Measurements from ENCODE around the gene HDAC4. TPM values are rescaled to one million over a fixed set of nuclear protein-coding genes. Genes with fewer than 3 reads are reported as not detected.

Gene HDAC4
- total RNA-seq, 1 experiment from 2014 or later = 21.8 TPM

- H3K36me3 Mint-ChIP-seq (ENCODE audit: insufficient read depth, unreplicated experiment) = no peaks in the 10 kb centered on the region
- no peaks in the 10 kb centered on the region for H3K27me3 Mint-ChIP-seq (ENCODE audit: insufficient read depth, unreplicated experiment)
- DNase-seq (ENCODE audit: unreplicated experiment) = peak; percentile 51
- no peak for TF ChIP-seq CTCF (IDR thresholded peaks at IDR 0.05; ENCODE audit: unreplicated experiment)
- H3K9me3 Mint-ChIP-seq (ENCODE audit: unreplicated experiment) = no peaks in the 10 kb centered on the region
- intact Hi-C loops (cut with micrococcal nuclease) = loop anchor here (10.0 kb wide), 1 partner anchor 400 kb away; no protein-coding TSS in a partner anchor
- peak overlapping the region; percentile 27 for H3K27ac Mint-ChIP-seq (ENCODE audit: low read depth, unreplicated experiment)
- ChIA-PET POLR2A (interaction anchor here (1.3 to 1.4 kb wide), 2 partner anchors 9 kb away, joined by 3 to 5 read pairs; no protein-coding TSS in a partner anchor), CTCF (interaction anchor here (0.7 kb wide), 1 partner anchor 119 kb away, joined by 3 read pairs; no protein-coding TSS in a partner anchor)
- no TSS peak for BruUV-seq (replicated peaks)
- peaks cover 40% of the 10 kb centered on the region for H3K4me1 Mint-ChIP-seq (ENCODE audit: insufficient read depth, unreplicated experiment)
- peak overlapping the region; percentile 43 for H3K4me3 Mint-ChIP-seq (ENCODE audit: unreplicated experiment)
Measured at GRCh38 chr2:239264838-239265651, 135.8 kb downstream of the HDAC4 start.

GRCh38 chr2:239264492-239264837 lies 136.4 kb downstream of the HDAC4 start:
- peak; percentile 35 for DNase-seq (ENCODE audit: unreplicated experiment)
- ChIA-PET POLR2A (interaction anchor here (1.3 kb wide), 1 partner anchor 10 kb away, joined by 5 read pairs; no protein-coding TSS in a partner anchor), CTCF (interaction anchor here (0.7 kb wide), 1 partner anchor 119 kb away, joined by 3 read pairs; no protein-coding TSS in a partner anchor)
- no peak for TF ChIP-seq CTCF (IDR thresholded peaks at IDR 0.05; ENCODE audit: unreplicated experiment)
- H3K27ac Mint-ChIP-seq (ENCODE audit: low read depth, unreplicated experiment) = no peak overlapping the region
- no peaks in the 10 kb centered on the region for H3K9me3 Mint-ChIP-seq (ENCODE audit: unreplicated experiment)
- peaks cover 45% of the 10 kb centered on the region for H3K4me1 Mint-ChIP-seq (ENCODE audit: insufficient read depth, unreplicated experiment)
- no TSS peak for BruUV-seq (replicated peaks)
- no peaks in the 10 kb centered on the region for H3K36me3 Mint-ChIP-seq (ENCODE audit: insufficient read depth, unreplicated experiment)
- no peaks in the 10 kb centered on the region for H3K27me3 Mint-ChIP-seq (ENCODE audit: insufficient read depth, unreplicated experiment)
- no peak overlapping the region for H3K4me3 Mint-ChIP-seq (ENCODE audit: unreplicated experiment)
- intact Hi-C loops (cut with micrococcal nuclease) = loop anchor here (10.0 kb wide), 1 partner anchor 400 kb away; no protein-coding TSS in a partner anchor

DNA sequence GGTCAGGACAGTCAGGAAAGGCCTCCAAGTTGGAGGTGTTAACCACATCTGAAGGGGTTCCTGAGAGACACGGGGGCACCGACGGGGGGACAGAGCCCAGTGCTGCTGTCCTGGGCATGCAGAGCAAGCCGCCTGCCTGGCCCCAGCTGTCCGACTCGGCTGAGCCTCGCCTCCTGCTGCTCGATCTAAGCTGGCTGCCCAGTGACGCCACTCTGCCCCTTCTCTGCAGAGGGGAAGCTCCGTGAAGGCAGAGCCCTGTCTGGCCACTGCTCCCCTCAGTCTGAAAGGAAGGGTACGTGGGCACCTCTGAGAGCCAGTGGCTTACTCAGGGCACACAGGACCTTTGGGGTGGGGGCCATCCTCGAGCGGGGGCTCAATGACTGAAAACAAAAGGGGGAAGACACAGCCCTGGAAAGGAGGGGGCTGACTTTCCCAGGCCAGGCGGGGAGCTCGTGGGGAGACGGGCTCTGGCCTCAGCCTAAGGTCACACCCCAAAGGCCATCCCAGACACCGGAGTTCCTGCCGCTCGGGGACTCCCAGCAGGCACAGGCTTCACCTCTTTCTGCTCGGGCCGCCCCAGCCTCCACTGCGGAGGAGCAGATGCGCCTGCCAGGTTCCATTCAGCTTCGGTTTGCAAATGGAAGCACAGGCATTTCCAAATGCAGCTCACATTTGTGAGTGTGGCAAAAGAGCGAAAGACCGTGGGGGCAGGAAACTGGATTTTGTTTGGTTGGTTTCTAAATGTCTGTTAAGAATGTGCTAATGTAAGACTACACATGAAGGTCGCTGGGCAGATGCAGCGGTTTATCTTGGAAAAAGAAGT lies 136.9 kb downstream of the HDAC4 start:
- no TSS peak for BruUV-seq (replicated peaks)
- H3K27me3 Mint-ChIP-seq (ENCODE audit: insufficient read depth, unreplicated experiment) = no peaks in the 10 kb centered on the region
- TF ChIP-seq CTCF (IDR thresholded peaks at IDR 0.05; ENCODE audit: unreplicated experiment) = no peak
- no peaks in the 10 kb centered on the region for H3K9me3 Mint-ChIP-seq (ENCODE audit: unreplicated experiment)
- no peak for DNase-seq (ENCODE audit: unreplicated experiment)
- ChIA-PET CTCF (interaction anchor here (0.7 kb wide), 1 partner anchor 120 kb away, joined by 3 read pairs; no protein-coding TSS in a partner anchor), POLR2A (interaction anchor here (0.7 to 1.3 kb wide), 2 partner anchors 10 to 49 kb away, joined by 4 to 5 read pairs; no protein-coding TSS in a partner anchor)
- H3K36me3 Mint-ChIP-seq (ENCODE audit: insufficient read depth, unreplicated experiment) = no peaks in the 10 kb centered on the region
- no peak overlapping the region for H3K4me3 Mint-ChIP-seq (ENCODE audit: unreplicated experiment)
- peaks cover 40% of the 10 kb centered on the region for H3K4me1 Mint-ChIP-seq (ENCODE audit: insufficient read depth, unreplicated experiment)
- no peak overlapping the region for H3K27ac Mint-ChIP-seq (ENCODE audit: low read depth, unreplicated experiment)
- intact Hi-C loops (cut with micrococcal nuclease) = loop anchor here (10.0 kb wide), 1 partner anchor 401 kb away; no protein-coding TSS in a partner anchor

DNA sequence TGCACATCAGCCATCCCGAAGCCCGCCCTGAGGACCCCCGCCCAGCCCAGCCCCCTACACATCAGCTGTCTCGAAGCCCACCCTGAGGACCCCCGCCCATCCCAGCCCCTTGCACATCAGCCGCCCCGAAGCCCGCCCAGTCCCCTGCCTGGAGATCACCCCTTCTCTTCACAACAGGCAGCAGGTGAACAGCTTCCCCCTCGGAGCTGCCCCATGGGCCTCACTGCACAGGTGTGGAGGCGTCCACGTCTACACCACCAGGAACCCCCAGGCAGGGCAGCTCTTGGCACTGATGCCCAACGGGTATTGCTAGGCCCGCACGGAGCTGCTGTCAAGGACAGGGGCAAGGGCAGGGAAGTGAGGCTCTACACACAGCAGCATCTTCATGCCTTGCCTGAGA lies 137.6 kb downstream of the HDAC4 start:
- CTCF ChIA-PET = no interaction called here
- Mint-ChIP-seq H3K27ac (ENCODE audit: low read depth, unreplicated experiment) (no peak overlapping the region), H3K4me1 (ENCODE audit: insufficient read depth, unreplicated experiment) (peaks cover 33% of the 10 kb centered on the region), H3K4me3 (ENCODE audit: unreplicated experiment) (no peak overlapping the region), H3K27me3 (ENCODE audit: insufficient read depth, unreplicated experiment) (no peaks in the 10 kb centered on the region), H3K36me3 (ENCODE audit: insufficient read depth, unreplicated experiment) (no peaks in the 10 kb centered on the region), H3K9me3 (ENCODE audit: unreplicated experiment) (no peaks in the 10 kb centered on the region)
- TF ChIP-seq CTCF (IDR thresholded peaks at IDR 0.05; ENCODE audit: unreplicated experiment) = no peak
- DNase-seq (ENCODE audit: unreplicated experiment) = no peak
- no TSS peak for BruUV-seq (replicated peaks)
- POLR2A ChIA-PET = interaction anchor here (0.7 kb wide), 1 partner anchor 50 kb away, joined by 4 read pairs; no protein-coding TSS in a partner anchor
- intact Hi-C loops (cut with micrococcal nuclease) = loop anchor here (10.0 kb wide), 1 partner anchor 402 kb away; no protein-coding TSS in a partner anchor
